GM23338 (cell line): ENCODE data around the gene SLC27A4. TPM values are rescaled to one million over a fixed set of nuclear protein-coding genes. Genes with fewer than 3 reads are reported as not detected.
A peak's percentile ranks its signal among the peaks of the same experiment; 100 is the strongest.

Source experiments
- ATAC-seq: fragments of 200-7000 bp; cut with Tn5 transposase; 3 replicates; pipeline ENCODE4 v1.9.1; 2020
- DNase-seq: peaks from one replicate; pipeline ENCODE4 v3.0.0-alpha.2; 2015; ENCODE audit warnings: low spot score
- H2AFZ ChIP-seq: fragments of 200-600 bp; sonication (generic); 2 replicates; pipeline ENCODE4 v1.8.0; 2016; ENCODE audit warnings: antibody characterized with exemption, mild to moderate bottlenecking, moderate library complexity
- H3F3A ChIP-seq: fragments of 200-600 bp; sonication (generic); replicated peaks from 2 replicates; pipeline ENCODE4 v1.8.0; 2017; ENCODE audit warnings: antibody characterized with exemption, mixed run types, low read depth
- H3K27ac ChIP-seq: fragments of 200-600 bp; sonication (generic); 2 replicates; pipeline ENCODE4 v1.6.1; 2016; ENCODE audit warnings: low read depth
- H3K27me3 ChIP-seq: fragments of 200-600 bp; sonication (generic); 2 replicates; pipeline ENCODE4 v1.8.0; 2016; ENCODE audit warnings: mild to moderate bottlenecking, mixed run types, moderate library complexity; ENCODE audit not compliant: insufficient read depth
- H3K36me3 ChIP-seq: fragments of 200-600 bp; sonication (generic); 2 replicates; pipeline ENCODE4 v1.8.0; 2016; ENCODE audit warnings: mild to moderate bottlenecking; ENCODE audit not compliant: insufficient read depth
- H3K4me1 ChIP-seq: fragments of 200-600 bp; sonication (generic); 2 replicates; pipeline ENCODE4 v1.8.0; 2016; ENCODE audit warnings: mild to moderate bottlenecking, moderate library complexity; ENCODE audit not compliant: insufficient read depth
- H3K4me2 ChIP-seq: fragments of 200-600 bp; sonication (generic); 2 replicates; pipeline ENCODE4 v1.7.1; 2017; ENCODE audit warnings: mixed run types
- H3K4me3 ChIP-seq: fragments of 200-600 bp; sonication (generic); 2 replicates; pipeline ENCODE4 v1.6.1; 2016; ENCODE audit warnings: mixed run types
- H3K79me2 ChIP-seq: fragments of 200-600 bp; sonication (generic); replicated peaks from 2 replicates; pipeline ENCODE4 v1.8.0; 2017; ENCODE audit warnings: mild to moderate bottlenecking; ENCODE audit not compliant: insufficient read depth
- H3K9me2 ChIP-seq: fragments of 200-600 bp; sonication (generic); 2 replicates; pipeline ENCODE4 v1.8.0; 2017; ENCODE audit not compliant: insufficient read depth
- H4K20me1 ChIP-seq: fragments of 200-600 bp; sonication (generic); replicated peaks from 2 replicates; pipeline ENCODE4 v1.8.0; 2017; ENCODE audit warnings: mild to moderate bottlenecking; ENCODE audit not compliant: insufficient read depth
- H3K27ac Mint-ChIP-seq: 2 replicates; pipeline ENCODE4 v1.8.0; 2020; ENCODE audit warnings: inconsistent platforms, mild to moderate bottlenecking, moderate library complexity, mixed read lengths
- H3K27me3 Mint-ChIP-seq: 3 replicates; pipeline ENCODE4 v1.8.0; 2022; ENCODE audit warnings: low read depth, mild to moderate bottlenecking, moderate library complexity, mixed read lengths, inconsistent platforms; ENCODE audit not compliant: insufficient read depth, poor library complexity
- H3K36me3 Mint-ChIP-seq: 3 replicates; pipeline ENCODE4 v1.8.0; 2021; ENCODE audit warnings: low read depth, mild to moderate bottlenecking, inconsistent platforms, moderate library complexity, mixed read lengths
- H3K4me1 Mint-ChIP-seq: 3 replicates; pipeline ENCODE4 v1.8.0; 2020; ENCODE audit warnings: mild to moderate bottlenecking, inconsistent platforms, mixed read lengths
- H3K4me3 Mint-ChIP-seq: 3 replicates; pipeline ENCODE4 v1.8.0; 2021; ENCODE audit warnings: moderate library complexity, mild to moderate bottlenecking, inconsistent platforms, mixed read lengths
- H3K9me3 Mint-ChIP-seq: 3 replicates; pipeline ENCODE4 v1.8.0; 2020; ENCODE audit warnings: moderate library complexity, mild to moderate bottlenecking, inconsistent platforms, mixed read lengths
- CREB1 ChIP-seq: fragments of 250-450 bp; sonication (Bioruptor Pico); IDR thresholded peaks from 2 replicates; pipeline ENCODE4 v1.5.0; 2020; ENCODE audit warnings: low read depth, mild to moderate bottlenecking, moderate library complexity
- EZH2 ChIP-seq: fragments of 200-600 bp; sonication (generic); IDR thresholded peaks from one replicate; pipeline ENCODE4 v1.8.0; 2017; ENCODE audit warnings: antibody characterized with exemption, mild to moderate bottlenecking, low read depth; ENCODE audit not compliant: unreplicated experiment
- EZH2phosphoT487 ChIP-seq: fragments of 200-600 bp; sonication (generic); IDR thresholded peaks from one replicate; pipeline ENCODE4 v1.8.1; 2018; ENCODE audit warnings: antibody characterized with exemption; ENCODE audit not compliant: unreplicated experiment
- JUNB ChIP-seq: IDR thresholded peaks from one replicate; pipeline ENCODE4 v1.6.1; 2016; ENCODE audit warnings: antibody characterized with exemption; ENCODE audit not compliant: unreplicated experiment
- NANOG ChIP-seq: IDR thresholded peaks from 2 replicates; pipeline ENCODE4 v1.6.1; 2016; ENCODE audit warnings: antibody characterized with exemption, borderline replicate concordance
- POLR2AphosphoS5 ChIP-seq: IDR thresholded peaks from 2 replicates; pipeline ENCODE4 v1.6.1; 2016; ENCODE audit warnings: antibody characterized with exemption, low read depth
- REST ChIP-seq: IDR thresholded peaks from one replicate; pipeline ENCODE4 v1.6.1; 2018; ENCODE audit warnings: antibody characterized with exemption; ENCODE audit not compliant: unreplicated experiment
- ZNF331 ChIP-seq: fragments of 250-450 bp; sonication (Bioruptor Pico); IDR thresholded peaks from 2 replicates; pipeline ENCODE4 v1.5.0; 2020; ENCODE audit warnings: low read depth, mild to moderate bottlenecking, moderate library complexity
- ZNF462 ChIP-seq: fragments of 250-450 bp; sonication (Bioruptor Pico); IDR thresholded peaks from 2 replicates; pipeline ENCODE4 v1.5.0; 2020; ENCODE audit warnings: mild to moderate bottlenecking, moderate library complexity
- polyA plus RNA-seq: library from polyadenylated mRNA; unstranded; fragments of >200 nt; fragmentation: Nextera tagmentation; extraction: Ambion mirVana; gene quantifications from 2 replicates; pipeline ENCODE4 v1.2.1, GENCODE V29; 2016
- total RNA-seq: library from RNA; depleted of rRNA; stranded (reverse); fragments of >200 nt; shearing (Covaris generic); gene quantifications from 2 replicates; pipeline ENCODE4 v1.2.3, GENCODE V29; 2014
- TF ChIP-seq, protein P1 (sequence below): IDR thresholded peaks from 2 replicates; pipeline ENCODE4 v1.6.1; 2016; ENCODE audit warnings: antibody characterized with exemption

Gene SLC27A4
- total and polyA plus RNA-seq, 2 experiments from 2014 or later: 7.9 to 25.3 TPM

- peak overlapping the region; percentile 99 for H3K4me3 ChIP-seq
- H3K9me2 ChIP-seq: no peaks in the 10 kb centered on the region
- DNase-seq (no peak), ATAC-seq (no peak)
- peaks cover 11% of the 10 kb centered on the region for H3K27me3 Mint-ChIP-seq
- H3K27ac Mint-ChIP-seq: no peak overlapping the region
- H3K4me1 ChIP-seq: peaks cover 7% of the 10 kb centered on the region
- H3K27me3 ChIP-seq: no peaks in the 10 kb centered on the region
- peaks cover 31% of the 10 kb centered on the region for H3K36me3 Mint-ChIP-seq
- H3K4me3 Mint-ChIP-seq: peak overlapping the region; percentile 94
- H3K79me2 ChIP-seq: peaks cover 18% of the 10 kb centered on the region
- peaks cover 6% of the 10 kb centered on the region for H3K36me3 ChIP-seq
- H3K27ac ChIP-seq: no peak overlapping the region
- no peaks in the 10 kb centered on the region for H3K9me3 Mint-ChIP-seq
- peak overlapping the region; percentile 84 for H3K4me2 ChIP-seq
- TF ChIP-seq, protein P1, sequence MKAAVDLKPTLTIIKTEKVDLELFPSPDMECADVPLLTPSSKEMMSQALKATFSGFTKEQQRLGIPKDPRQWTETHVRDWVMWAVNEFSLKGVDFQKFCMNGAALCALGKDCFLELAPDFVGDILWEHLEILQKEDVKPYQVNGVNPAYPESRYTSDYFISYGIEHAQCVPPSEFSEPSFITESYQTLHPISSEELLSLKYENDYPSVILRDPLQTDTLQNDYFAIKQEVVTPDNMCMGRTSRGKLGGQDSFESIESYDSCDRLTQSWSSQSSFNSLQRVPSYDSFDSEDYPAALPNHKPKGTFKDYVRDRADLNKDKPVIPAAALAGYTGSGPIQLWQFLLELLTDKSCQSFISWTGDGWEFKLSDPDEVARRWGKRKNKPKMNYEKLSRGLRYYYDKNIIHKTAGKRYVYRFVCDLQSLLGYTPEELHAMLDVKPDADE: no peak
- no peak for TF ChIP-seq POLR2AphosphoS5
- H3K4me1 Mint-ChIP-seq: no peaks in the 10 kb centered on the region
- H2AFZ ChIP-seq: no peak overlapping the region
- H4K20me1 ChIP-seq: no peaks in the 10 kb centered on the region; the same call in none of the 2 replicates
- H3F3A ChIP-seq: peaks cover 5% of the 10 kb centered on the region; the same call in 1 of the 2 replicates
Measured at GRCh38 chr9:128321343-128321742, 19.0 kb upstream of the SLC27A4 start.

DNA sequence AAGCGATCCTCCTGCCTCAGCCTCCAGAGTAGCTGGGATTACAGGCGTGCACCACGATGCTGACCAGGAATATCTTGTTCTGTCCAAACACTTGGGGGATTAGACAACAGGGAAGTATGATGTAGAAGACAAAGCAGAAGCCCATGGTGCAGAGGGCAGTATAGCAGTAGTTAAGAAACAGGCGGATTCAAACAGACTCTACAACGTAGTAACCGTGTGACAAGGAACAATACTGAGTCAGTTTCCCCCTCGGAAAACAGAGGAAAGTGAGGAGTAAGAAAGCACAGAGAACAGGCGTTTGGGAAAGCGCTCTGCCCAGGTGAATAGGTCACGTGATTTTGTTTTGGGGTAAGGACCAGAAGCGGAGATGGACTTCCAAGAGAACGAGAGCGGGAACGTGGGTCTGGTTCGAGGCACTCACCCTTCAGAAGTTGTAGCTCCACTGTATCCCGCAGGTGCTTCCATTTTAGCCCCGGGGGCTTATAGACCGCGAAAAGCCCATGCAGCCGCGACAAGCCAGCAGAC lies 18.4 kb upstream of the SLC27A4 start:
- DNase-seq: no peak
- H3K79me2 ChIP-seq: peaks cover 18% of the 10 kb centered on the region
- H3K4me1 Mint-ChIP-seq: no peaks in the 10 kb centered on the region
- TF ChIP-seq REST (no peak), POLR2AphosphoS5 (no peak), JUNB (no peak), EZH2phosphoT487 (no peak), EZH2 (no peak), ZNF331 (CRISPR knock-in tag) (no peak), ZNF462 (CRISPR knock-in tag) (no peak), CREB1 (no peak), NANOG (no peak)

More for the DNA sequence above, 18.4 kb upstream of the SLC27A4 start:
- peak; percentile 25 for ATAC-seq
- peak overlapping the region; percentile 94 for H3K4me3 Mint-ChIP-seq
- no peaks in the 10 kb centered on the region for H3K9me3 Mint-ChIP-seq
- H3K4me2 ChIP-seq: peak overlapping the region; percentile 84
- no peaks in the 10 kb centered on the region; the same call in none of the 2 replicates for H4K20me1 ChIP-seq
- H3F3A ChIP-seq: peaks cover 5% of the 10 kb centered on the region; the same call in 1 of the 2 replicates
- peak overlapping the region; percentile 97 for H3K27ac Mint-ChIP-seq
- H3K9me2 ChIP-seq: no peaks in the 10 kb centered on the region
- peaks cover 25% of the 10 kb centered on the region for H3K36me3 Mint-ChIP-seq
- H3K27me3 ChIP-seq: no peaks in the 10 kb centered on the region
- peaks cover 11% of the 10 kb centered on the region for H3K27me3 Mint-ChIP-seq
- H3K36me3 ChIP-seq: peaks cover 6% of the 10 kb centered on the region
- peak overlapping the region; percentile 63; the same call in 1 of the 2 replicates for H3K27ac ChIP-seq
- H2AFZ ChIP-seq: peak overlapping the region; percentile 66
- H3K4me3 ChIP-seq: peak overlapping the region; percentile 99
- peaks cover 7% of the 10 kb centered on the region for H3K4me1 ChIP-seq
